Inflammatory macrophage treated with lipopolysaccharide for 1 hour (primary cell): ENCODE data around the gene VHLL.
A peak's percentile ranks its signal among the peaks of the same experiment; 100 is the strongest.

Source experiments
- DNase-seq, 2 donors: peaks; one replicate each; pipeline ENCODE4 v3.0.0-alpha.2; 2020 to 2022

Gene VHLL

GRCh38 chr1:156289857-156290256 is 9.2 kb downstream of the VHLL start:
- no peak for DNase-seq

GRCh38 chr1:156286061-156286460 is 13.0 kb downstream of the VHLL start:
- DNase-seq: no peak

- no peak for DNase-seq
These were observed 13.7 kb downstream of the VHLL start for GRCh38 chr1:156285437-156285836.

GRCh38 chr1:156284757-156285156 is 14.3 kb downstream of the VHLL start:
- DNase-seq: peak; percentile 26 to 31

- DNase-seq: no peak
These were observed 15.0 kb downstream of the VHLL start, which contains the start of gene TMEM79 for GRCh38 chr1:156284112-156284511. Gene TMEM79, plus strand, starts transcription at chr1:156284325. Its CDS starts 902 bp downstream, at chr1:156285227.

GRCh38 chr1:156283521-156283920 is 15.6 kb downstream of the VHLL start:
- peak; percentile 31 to 37 for DNase-seq

GRCh38 chr1:156282479-156283222 is 16.5 kb downstream of the VHLL start, which contains the start of gene SMG5:
Gene SMG5, minus strand, starts transcription at chr1:156282825. Its CDS starts 145 bp downstream, at chr1:156282680.
- peak; percentile 98 for DNase-seq

- DNase-seq: peak; percentile 64 to 84
These were observed 17.2 kb downstream of the VHLL start for GRCh38 chr1:156281693-156282478.

GRCh38 chr1:156281281-156281680 is 17.8 kb downstream of the VHLL start:
- DNase-seq: peak; percentile 63 to 85

GRCh38 chr1:156279837-156280236 is 19.3 kb downstream of the VHLL start:
- no peak for DNase-seq

- DNase-seq: peak in 1 of 2 donors; percentile 32
These were observed 22.1 kb downstream of the VHLL start for GRCh38 chr1:156276966-156277381.

GRCh38 chr1:156276532-156276931 is 22.6 kb downstream of the VHLL start:
- peak; percentile 68 to 74 for DNase-seq

GRCh38 chr1:156270314-156270713 is 28.8 kb downstream of the VHLL start:
- no peak for DNase-seq

- no peak for DNase-seq
These were observed 30.8 kb downstream of the VHLL start for GRCh38 chr1:156268336-156268735.

GRCh38 chr1:156266051-156266450 is 33.1 kb downstream of the VHLL start:
- no peak for DNase-seq

GRCh38 chr1:156263288-156263655 is 35.8 kb downstream of the VHLL start:
- no peak for DNase-seq

GRCh38 chr1:156262461-156263287 is 36.4 kb downstream of the VHLL start:
- no peak for DNase-seq

- no peak for DNase-seq
These were observed 38.2 kb downstream of the VHLL start for GRCh38 chr1:156260896-156261295.

- DNase-seq: no peak
These were observed 39.3 kb downstream of the VHLL start for GRCh38 chr1:156259805-156260204.

- no peak for DNase-seq
These were observed 40.2 kb downstream of the VHLL start for GRCh38 chr1:156258859-156259258.

- no peak for DNase-seq
These were observed 41.4 kb downstream of the VHLL start for GRCh38 chr1:156257711-156258110.

- no peak for DNase-seq
These were observed 45.5 kb downstream of the VHLL start for GRCh38 chr1:156253634-156254033.

- no peak for DNase-seq
These were observed 47.6 kb downstream of the VHLL start for GRCh38 chr1:156251527-156251926.
